Measurements from ENCODE around the gene PRKCD.

The PRKCD gene

DNA sequence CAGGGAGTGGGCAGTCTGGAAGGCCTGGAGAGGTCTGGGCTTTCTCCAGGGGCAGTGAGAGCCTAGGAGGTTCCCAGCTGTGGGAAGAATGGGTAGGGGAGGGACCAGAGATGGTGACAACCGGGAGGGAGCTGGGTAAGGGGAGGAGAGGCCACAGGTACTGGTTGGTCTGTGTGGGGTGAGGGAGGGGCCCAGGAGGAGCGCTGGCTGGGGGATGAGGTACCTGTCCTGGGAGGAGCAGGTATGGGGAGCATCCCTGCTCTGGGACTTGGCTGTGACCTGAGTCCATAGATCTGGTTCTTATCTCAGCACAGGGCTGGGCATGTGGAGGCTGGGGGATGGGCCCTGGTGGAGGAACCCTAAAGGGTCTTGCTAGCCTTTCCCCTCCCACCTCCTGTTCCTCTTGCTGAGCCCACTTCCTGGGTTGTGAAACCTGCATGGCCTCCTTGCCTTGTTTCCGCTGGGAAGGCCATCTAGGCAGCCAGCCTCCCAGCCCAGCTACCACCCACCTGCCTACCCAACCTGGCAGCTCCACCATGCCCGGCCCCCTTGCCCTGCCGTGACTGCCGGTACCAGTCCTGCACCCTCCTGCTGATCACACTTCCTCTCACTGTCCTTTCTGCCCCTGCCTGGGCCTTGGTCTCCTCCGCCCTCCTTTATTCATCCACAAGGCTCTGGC, 11.0 kb downstream of the PRKCD start:
- DNase-seq: no peak

DNA sequence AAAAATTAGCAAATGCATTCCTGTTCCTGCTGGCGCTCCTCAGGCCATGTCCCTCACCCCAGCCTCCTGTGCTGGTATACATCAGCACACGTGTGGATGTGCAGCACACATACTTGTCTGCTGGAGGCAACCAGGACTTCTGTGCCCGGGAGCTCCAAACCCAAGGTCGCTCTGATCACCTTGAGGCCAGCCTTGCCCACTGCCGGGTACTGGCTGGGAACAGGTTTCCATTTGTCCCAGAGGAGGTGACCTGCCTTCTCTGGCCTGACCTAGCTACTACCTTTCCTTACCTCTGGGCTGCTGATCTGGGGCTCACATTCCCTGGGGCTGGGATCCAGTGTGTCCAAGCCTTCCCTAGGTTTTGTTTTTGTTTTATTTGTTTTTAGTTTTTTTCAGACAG, 12.1 kb downstream of the PRKCD start:
- DNase-seq: no peak

DNA sequence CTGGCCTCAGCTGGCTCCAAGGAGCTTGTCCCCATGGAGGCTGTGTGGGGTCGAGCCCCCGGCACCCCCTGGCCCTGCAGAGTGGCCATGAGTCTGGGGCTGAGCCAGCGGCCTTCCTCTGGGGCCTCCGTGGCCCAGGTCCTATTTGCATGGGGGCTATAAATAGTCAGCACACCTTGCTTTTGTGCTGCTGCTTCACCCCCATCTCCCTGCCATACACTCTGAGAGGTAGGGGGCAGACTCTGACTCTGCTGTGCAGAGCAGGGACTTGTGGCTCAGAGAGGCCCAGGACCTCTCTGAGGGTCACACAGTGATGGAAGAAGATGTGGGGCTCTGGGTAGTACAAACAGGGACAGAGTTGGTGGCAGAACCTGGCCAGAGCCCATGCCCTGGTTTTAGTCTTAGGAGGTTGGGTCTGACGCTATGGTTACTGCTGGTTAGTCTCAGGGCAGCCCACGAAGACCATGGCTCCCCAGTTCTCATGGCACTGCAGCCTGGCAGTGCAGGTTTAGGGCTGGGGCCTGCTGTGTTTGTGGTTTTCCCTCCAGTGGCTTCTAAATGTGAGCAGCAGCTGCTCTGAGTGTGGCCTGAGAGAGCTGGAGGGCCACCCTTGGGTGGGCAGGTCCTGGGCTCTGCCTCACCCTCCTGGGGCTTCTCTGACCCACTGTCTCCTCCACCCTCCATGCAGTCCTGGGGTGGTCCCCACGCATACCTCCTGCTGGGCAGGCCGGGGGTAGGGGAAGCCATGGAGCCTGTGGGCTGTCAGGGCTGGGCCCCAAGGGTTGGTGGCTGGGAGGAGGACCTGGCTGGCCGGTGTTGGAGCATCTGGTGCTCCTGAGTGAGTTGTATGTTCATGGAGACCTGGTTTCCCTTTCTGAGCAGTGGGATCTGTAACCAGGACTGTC, 13.6 kb downstream of the PRKCD start:
- no peak for DNase-seq

DNA sequence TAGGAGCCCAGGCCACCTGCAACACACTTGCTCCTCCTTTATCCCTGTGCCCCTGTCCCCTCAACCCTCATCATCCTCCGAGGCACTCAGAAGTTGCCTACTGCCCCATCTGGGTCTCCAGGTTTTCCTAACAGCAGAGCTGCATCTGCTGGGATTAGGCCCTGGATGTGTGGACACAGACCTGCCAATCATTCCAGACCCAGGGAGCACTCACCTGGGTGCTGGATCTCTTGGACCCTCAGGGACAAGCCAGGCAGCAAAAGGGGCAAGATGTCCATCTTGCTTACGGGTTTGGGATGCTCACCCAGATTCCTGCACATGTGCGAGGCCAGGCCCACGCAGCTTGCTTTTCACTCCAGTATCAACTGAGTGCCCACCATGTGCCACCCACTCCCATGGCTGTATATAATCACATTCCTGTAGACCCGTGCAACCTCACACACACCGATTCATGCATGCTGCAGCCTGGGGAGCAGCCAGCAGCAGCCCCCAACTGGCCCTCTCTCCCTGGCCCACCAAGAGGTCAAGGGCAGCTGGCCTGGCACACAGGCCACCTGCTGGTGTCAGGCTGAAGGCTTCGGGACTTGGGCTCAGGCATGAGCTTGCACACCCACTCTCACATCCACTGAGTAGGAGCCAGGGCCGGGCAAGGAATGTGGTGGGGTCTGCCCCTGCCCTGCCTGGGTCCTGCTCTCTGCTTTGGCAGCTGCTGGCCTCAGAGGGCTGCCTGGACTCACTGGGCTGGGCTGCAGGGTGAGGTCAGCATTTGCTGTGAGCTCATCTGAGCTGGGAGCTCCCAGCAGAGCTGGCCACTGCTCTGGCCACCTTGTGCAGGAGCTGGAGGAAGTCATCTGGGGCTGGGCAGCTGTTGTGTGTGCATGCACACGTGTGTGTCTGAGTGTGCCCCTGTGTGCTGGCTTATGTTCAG, 14.9 kb downstream of the PRKCD start:
- no peak for DNase-seq

DNA sequence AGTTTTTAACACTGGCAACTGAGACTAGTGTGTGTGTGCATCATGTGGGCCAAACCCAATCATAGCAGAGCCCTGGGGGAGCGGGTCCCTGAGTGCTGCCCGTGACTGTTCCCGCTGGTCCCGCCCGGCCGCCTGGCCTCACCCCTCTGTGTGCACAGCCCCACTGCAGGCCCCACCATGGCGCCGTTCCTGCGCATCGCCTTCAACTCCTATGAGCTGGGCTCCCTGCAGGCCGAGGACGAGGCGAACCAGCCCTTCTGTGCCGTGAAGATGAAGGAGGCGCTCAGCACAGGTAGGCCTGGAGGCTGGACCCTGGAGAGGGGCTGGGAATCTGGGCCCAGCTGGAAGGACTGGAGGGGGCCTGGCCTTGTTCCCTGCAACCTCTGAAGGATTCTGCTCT, 17.2 kb downstream of the PRKCD start:
- no peak for DNase-seq

DNA sequence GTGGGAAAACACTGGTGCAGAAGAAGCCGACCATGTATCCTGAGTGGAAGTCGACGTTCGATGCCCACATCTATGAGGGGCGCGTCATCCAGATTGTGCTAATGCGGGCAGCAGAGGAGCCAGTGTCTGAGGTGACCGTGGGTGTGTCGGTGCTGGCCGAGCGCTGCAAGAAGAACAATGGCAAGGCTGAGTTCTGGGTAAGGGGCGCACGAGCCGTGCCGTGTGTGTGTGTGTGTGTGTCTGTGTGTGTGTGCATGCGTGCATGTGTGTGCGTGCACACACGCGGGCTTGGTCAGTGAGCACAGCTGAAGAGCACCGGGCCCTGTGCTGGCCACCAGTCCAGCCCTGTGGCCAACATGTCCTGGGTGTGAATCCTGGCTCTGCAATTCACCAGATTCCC, 18.6 kb downstream of the PRKCD start:
- no peak for DNase-seq

DNA sequence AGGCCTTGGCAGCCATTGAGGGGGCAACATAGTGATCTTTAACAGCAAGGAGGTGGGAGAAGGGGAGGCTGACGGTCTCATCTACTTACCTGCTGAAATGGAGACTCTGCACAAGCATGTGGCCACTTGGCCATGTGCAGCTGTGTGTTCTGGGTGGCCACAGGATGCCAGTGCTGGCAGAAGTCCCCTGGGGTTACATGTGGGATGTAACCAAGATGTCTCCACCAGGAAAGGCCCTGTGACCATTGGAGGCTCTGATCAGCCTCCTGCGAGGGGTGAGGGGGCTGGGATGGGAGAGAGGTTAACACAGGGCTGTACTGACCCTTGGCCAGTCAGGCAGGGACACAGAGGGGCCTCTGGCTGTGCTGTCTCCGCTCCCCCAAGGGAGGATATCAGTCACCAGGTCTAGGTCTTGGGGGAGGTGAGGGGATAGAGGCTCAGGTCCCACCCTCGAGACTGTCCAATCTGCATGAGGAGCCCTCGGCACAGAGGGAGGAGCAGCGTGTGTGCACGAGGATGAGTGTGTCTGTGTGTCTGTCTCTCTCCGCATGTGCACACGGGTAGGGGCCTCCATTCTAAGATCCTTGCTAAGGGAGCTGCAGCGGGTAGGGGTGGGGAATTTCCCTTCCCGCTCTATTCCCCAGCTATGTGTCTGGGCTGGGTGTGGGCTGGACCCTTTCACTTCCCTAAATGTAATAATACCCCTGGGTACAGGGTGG, 19.5 kb downstream of the PRKCD start:
- DNase-seq: no peak

DNA sequence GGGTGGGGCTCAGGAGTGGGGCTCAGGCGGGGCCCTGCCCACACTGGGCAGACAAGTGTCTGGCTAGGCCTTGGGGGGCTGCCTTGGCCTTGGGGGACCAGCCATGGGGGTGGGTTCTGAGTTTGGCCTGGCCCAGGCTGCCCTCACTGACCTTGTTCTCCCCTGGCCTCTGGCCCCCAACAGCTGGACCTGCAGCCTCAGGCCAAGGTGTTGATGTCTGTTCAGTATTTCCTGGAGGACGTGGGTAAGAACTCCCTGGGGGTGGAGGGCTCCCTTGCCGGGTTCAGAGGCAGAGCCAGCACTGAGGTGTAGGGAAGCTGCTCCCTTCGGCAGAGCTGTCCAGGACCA, 20.0 kb downstream of the PRKCD start:
- DNase-seq: no peak

DNA sequence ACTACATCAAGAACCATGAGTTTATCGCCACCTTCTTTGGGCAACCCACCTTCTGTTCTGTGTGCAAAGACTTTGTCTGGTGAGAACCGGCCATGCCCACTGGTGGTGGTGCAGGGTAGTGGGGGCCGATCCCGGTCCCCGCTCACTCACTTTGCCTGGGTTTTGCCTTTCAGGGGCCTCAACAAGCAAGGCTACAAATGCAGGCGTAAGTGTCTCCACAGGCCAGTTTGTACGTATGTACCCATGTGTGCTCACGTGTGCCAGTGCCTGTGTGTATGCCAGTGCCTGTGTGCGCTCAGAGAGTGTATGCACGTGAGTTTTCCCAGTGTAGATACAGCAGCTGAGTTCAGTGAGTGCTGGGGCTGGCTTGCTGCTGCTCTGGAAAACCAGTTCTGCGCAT, 20.5 kb downstream of the PRKCD start:
- DNase-seq: no peak

DNA sequence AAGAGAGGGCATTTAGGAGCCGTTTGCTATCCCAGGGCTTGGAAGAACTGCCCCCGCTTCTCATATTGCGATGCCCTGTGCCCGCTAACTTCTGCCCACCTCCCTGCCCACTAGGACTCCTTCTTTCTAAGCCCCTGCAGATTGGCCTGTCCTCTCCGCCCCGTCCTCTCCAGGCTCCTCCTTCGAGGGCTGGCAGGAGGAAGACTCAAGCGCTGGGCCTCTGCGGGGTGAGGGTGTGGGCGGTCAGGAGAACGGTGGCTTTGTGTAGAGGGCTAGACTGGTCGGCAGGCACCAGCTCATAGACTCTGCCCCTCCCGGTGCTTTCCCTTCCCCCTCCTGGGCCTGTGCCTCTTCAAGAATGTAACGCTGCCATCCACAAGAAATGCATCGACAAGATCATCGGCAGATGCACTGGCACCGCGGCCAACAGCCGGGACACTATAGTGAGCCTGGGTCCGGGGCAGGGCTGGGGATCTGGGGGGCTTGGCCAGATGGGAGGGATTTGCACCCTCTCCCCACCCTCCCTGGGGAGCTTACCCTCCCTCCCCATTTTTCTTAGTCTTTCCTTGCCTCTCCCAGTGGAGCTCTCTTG, 21.9 kb downstream of the PRKCD start:
- DNase-seq: no peak

DNA sequence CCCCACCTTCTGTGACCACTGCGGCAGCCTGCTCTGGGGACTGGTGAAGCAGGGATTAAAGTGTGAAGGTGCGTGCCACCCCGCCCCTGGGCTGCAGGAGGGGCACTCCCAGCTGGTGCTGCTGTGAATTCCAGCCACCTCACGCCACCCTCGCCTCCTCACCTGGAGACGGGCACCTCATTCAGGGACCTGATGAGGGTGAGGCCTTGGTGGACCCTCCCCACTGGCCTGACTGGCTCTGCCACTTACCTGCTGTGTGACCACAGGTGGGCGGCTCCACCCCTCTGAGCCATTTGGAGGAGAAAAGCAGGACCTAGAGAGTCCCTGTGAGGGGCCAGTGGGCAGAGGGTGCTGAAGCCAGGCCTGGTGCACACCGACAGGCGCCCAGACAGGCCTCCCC, 22.5 kb downstream of the PRKCD start:
- no peak for DNase-seq

DNA sequence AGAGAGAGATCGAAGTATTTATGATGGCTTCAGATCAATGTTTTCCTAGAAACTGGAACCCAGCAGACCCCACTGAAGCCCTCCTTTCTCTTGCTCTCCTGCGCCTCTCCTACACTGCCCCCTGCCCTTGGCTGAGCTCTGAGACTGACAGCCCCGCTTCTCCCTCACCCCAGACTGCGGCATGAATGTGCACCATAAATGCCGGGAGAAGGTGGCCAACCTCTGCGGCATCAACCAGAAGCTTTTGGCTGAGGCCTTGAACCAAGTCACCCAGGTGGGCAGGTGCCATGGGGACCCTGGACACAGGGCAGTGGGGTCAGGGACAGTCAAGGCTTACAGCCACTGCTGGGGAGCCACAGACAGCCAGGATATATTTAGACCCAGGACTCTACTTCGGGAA, 23.7 kb downstream of the PRKCD start:
- no peak for DNase-seq

DNA sequence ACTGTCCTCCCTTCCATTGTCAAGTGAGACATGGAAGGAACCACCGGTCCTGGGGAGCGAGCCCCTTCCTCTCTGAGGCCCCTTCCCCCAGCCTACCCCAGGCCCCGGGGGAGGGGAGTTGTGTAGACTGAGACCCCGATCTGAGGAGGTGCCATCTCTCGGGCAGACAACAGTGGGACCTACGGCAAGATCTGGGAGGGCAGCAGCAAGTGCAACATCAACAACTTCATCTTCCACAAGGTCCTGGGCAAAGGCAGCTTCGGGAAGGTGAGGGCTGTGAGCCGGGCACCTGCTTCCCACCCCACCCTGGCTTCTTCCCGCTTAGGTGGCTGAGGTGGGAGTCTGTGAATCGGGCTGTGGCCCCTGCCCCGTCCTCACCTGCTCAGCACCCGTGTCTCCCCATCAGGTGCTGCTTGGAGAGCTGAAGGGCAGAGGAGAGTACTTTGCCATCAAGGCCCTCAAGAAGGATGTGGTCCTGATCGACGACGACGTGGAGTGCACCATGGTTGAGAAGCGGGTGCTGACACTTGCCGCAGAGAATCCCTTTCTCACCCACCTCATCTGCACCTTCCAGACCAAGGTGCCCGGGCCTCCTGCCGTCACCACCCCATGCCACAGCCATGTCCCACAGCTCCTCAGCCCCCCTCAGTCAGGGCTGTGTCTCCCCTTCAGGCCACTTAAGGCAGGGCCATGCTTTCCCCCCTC, 24.9 kb downstream of the PRKCD start:
- no peak for DNase-seq

DNA sequence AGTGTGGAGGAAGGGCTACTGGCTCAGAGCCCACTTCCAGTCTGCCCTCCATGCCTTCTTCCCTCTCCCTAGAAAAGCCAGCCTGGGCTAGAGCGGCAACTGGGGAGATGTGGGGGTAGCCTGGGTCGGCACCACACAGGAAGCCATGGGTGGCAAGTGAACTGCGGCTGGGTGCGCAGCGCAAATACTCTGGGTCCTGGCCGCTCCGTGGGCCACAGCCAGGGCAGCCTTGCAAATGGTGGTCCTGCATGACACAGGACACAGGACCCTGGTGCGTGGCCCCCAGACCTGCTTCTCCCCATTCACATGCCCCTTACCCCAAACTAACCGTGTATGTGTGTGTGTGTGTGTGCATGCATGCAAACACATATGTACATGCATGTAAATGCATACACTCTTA, 25.7 kb downstream of the PRKCD start:
- DNase-seq: no peak

DNA sequence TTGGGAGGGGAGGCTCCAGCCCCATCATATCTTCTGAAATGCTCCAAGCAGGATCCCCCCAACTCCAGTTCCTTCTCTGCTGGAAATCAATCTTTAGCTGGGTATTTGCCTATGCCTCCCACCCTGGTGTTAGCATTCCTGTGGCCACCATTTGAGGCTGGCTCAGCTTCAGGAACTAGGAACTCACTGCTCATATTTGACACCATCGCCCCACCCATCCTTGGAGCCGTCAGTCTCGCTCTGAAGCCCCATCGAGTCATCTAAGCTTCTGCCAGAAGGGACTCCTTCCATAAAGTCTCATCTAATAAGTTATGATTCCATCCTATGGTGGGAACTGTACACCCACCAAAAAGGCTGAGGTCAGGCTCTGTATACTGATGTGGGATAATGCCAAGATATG, 26.4 kb downstream of the PRKCD start:
- no peak for DNase-seq

DNA sequence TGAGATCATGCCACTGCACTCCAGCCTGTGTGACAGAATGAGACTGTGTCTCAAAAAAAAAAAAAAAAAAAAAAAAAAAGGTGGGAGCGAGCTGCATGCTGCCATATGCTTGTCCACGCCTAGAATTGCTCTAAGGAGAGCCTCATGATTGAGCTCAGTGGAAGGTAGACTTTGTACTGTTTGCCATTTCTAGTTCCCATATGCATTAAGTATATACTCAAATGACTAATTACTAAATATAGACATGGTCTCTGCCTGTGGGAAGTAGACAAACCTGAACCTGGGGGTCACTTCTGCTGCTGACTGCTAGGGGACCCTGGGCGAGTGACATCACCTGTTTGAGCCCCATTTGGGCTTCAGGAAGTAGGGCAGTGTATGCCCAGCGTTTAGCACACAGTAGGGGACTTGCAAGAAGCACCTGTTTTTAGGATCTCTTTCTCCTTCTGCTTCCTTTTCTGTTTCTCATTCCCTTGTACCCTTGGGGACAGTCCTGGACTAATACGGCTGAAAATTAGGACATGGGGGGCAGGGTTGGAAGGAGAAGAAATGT, 27.2 kb downstream of the PRKCD start:
- DNase-seq: no peak

DNA sequence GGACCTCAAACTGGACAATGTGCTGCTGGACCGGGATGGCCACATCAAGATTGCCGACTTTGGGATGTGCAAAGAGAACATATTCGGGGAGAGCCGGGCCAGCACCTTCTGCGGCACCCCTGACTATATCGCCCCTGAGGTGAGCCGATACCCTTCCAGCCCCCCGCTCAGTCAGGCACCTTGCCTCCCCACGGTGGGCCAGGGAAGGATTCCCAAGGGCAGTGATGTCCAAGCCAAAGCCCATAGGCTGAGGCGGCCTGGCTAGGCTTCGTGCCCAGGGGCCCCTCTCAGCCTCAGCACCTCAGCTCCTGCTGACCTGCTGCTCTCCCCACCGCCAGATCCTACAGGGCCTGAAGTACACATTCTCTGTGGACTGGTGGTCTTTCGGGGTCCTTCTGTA, 27.7 kb downstream of the PRKCD start:
- no peak for DNase-seq

DNA sequence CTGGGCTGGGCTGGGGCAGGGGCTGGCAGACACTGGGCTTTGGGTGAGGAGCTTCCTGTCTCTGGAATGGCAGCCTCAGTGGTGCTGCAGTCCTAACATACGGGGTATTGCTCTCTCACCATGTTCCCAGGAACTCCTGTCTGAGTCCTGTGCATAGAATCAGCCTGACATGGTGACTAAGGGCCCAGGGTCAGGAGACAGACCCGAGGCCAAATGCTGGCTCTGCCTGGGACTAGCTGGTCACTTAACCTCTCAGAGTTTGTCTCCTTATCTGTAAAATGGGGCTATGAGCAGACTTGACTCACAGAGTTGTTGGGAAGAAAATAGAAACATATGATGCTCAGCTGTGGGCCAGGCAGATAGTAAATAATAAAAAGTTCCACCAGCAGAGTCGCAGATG, 28.3 kb downstream of the PRKCD start:
- DNase-seq: no peak

DNA sequence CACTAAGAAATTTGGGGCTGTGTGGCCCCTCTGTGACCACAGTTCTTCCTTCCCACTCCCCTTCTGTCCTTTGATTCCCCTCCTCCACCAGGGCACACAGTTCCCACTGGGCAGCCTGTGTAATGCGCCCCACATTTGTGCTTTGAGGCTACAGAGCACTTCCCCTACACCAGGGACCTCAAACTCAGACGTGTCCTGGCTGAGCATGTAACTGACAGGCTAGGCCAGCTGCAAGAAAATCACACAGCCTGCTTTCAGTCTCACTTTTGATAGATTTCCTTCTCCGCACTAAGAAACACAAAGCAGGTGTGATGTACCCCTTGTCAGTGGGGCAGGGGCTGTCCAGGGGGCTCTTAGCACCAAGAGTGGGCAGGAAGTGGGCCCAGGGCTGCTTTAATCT, 29.6 kb downstream of the PRKCD start:
- DNase-seq: no peak

DNA sequence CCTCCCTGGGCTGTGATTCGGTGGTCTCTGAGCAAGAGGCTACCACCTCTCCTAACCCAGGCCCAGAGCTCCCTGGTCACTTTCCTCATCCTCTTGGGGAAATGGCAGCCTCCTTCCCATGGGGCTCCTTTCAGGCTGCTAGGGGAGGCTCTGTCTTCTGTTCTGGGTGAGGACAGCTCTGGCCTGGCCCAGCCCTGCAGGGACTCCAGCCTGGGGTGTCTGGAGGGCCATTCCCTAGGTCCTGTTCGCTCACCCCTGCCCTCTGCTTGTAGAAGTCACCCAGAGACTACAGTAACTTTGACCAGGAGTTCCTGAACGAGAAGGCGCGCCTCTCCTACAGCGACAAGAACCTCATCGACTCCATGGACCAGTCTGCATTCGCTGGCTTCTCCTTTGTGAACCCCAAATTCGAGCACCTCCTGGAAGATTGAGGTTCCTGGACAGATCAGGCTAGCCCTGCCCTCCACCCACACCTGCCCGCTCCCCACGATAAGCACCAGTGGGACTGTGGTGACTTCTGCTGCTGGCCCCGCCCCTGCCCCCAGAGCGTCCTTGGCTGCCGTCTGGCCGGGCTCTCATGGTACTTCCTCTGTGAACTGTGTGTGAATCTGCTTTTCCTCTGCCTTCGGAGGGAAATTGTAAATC, 30.9 kb downstream of the PRKCD start:
- DNase-seq: no peak

DNA sequence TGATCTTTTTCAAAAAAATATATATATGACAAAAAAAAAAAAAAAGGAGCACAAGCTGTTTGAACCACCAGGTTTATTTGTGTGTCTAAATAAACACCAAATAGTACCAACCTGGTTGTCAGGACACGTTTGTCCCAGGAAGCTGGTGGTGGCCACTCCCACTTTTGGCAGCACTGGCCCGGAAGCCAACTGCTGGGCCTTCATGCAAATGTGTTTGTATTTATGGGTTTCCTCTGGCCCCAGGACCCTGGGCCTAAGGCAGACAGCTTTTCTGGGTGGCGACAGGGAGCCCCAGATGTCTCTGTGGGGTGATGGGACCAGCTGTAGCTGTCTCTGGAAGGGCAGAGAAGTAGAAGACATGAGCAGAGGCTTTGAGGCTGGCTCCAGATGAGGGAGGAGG, 31.6 kb downstream of the PRKCD start:
- DNase-seq: no peak
